HG03103 (cell line): ENCODE data around the gene ZKSCAN5.
"Not testable (repeated sequence)": the region's sequence is repeated elsewhere in the genome, so short reads cannot be mapped to it uniquely, and the experiment has no call there.

ENCODE experiments used
- ATAC-seq: cut with Tn5 transposase; IDR thresholded peaks from one replicate; pipeline ENCODE4 v1.9.1; 2021; ENCODE audit warnings: low read depth; ENCODE audit not compliant: unreplicated experiment

The ZKSCAN5 gene

GRCh38 chr7:99497766-99498545, 6.5 kb upstream of the ZKSCAN5 start:
- ATAC-seq, result no peak

- no peak for ATAC-seq
Observed at GRCh38 chr7:99498546-99498944, 5.9 kb upstream of the ZKSCAN5 start.

- ATAC-seq, result peak; percentile 14
Observed at GRCh38 chr7:99499371-99499720, 5.1 kb upstream of the ZKSCAN5 start.

- ATAC-seq, result peak; percentile 34
Observed at GRCh38 chr7:99499721-99500636, 4.5 kb upstream of the ZKSCAN5 start, which contains the start of gene ZNF394. ZNF394 (minus strand) TSS chr7:99500281; CDS start chr7:99500093, 188 bp downstream.

GRCh38 chr7:99500637-99501009, 3.8 kb upstream of the ZKSCAN5 start:
- no peak for ATAC-seq

- not testable (repeated sequence) for ATAC-seq
Observed at GRCh38 chr7:99501236-99501635, 3.2 kb upstream of the ZKSCAN5 start.

GRCh38 chr7:99504281-99504602, 220 bp upstream of the ZKSCAN5 start:
- ATAC-seq, result peak; percentile 84

GRCh38 chr7:99505324-99505662, 831 bp downstream of the ZKSCAN5 start:
- no peak for ATAC-seq

- ATAC-seq, result no peak
Observed at GRCh38 chr7:99514050-99514449, 9.6 kb downstream of the ZKSCAN5 start.

- no peak for ATAC-seq
Observed at GRCh38 chr7:99521399-99521798, 16.9 kb downstream of the ZKSCAN5 start.

- no peak for ATAC-seq
Observed at GRCh38 chr7:99525713-99526440, 21.4 kb downstream of the ZKSCAN5 start.

- ATAC-seq, result no peak
Observed at GRCh38 chr7:99531354-99531765, 26.9 kb downstream of the ZKSCAN5 start.

GRCh38 chr7:99535667-99536066, 31.2 kb downstream of the ZKSCAN5 start:
- ATAC-seq, result no peak

GRCh38 chr7:99539213-99539811, 34.9 kb downstream of the ZKSCAN5 start:
- no peak for ATAC-seq

GRCh38 chr7:99540542-99540941, 36.1 kb downstream of the ZKSCAN5 start:
- ATAC-seq, result no peak

- no peak for ATAC-seq
Observed at GRCh38 chr7:99541212-99541611, 36.8 kb downstream of the ZKSCAN5 start.

- ATAC-seq, result no peak
Observed at GRCh38 chr7:99543081-99543671, 38.7 kb downstream of the ZKSCAN5 start.

- ATAC-seq, result no peak
Observed at GRCh38 chr7:99543916-99544315, 39.5 kb downstream of the ZKSCAN5 start.

- ATAC-seq, result not testable (repeated sequence)
Observed at GRCh38 chr7:99545308-99545707, 40.8 kb downstream of the ZKSCAN5 start.

GRCh38 chr7:99549545-99549944, 45.1 kb downstream of the ZKSCAN5 start:
- ATAC-seq, result not testable (repeated sequence)
